ENCODE data around the gene ANKRD2.
"Not testable (repeated sequence)": the region's sequence is repeated elsewhere in the genome, so short reads cannot be mapped to it uniquely, and the experiment has no call there.

Gene ANKRD2

GRCh38 chr10:97572214-97572989 lies at the start of gene ANKRD2:
Gene ANKRD2 (plus strand): TSS chr10:97572779. CDS start chr10:97572789, 10 bp downstream.
- ATAC-seq: peak; percentile 67
- no peaks in the 10 kb centered on the region for H3K36me3 Mint-ChIP-seq (ENCODE audit: low read depth)
- H3K9me3 Mint-ChIP-seq: no peaks in the 10 kb centered on the region
- H3K4me1 Mint-ChIP-seq: no peaks in the 10 kb centered on the region
- no peak within 1 kb of the TSS for H3K27ac Mint-ChIP-seq
- no peaks in the 10 kb centered on the region for H3K27me3 Mint-ChIP-seq
- no peak within 1 kb of the TSS for H3K4me3 Mint-ChIP-seq
- DNase-seq: peak; percentile 65

GRCh38 chr10:97522937-97523336 lies 49.6 kb upstream of the ANKRD2 start:
- DNase-seq (no peak), ATAC-seq (no peak)
- Mint-ChIP-seq H3K4me1 (no peaks in the 10 kb centered on the region), H3K36me3 (ENCODE audit: low read depth) (no peaks in the 10 kb centered on the region), H3K9me3 (no peaks in the 10 kb centered on the region), H3K27ac (no peak overlapping the region), H3K27me3 (peaks cover 5% of the 10 kb centered on the region), H3K4me3 (no peak overlapping the region)

- H3K9me3 Mint-ChIP-seq: no peaks in the 10 kb centered on the region
- no peak overlapping the region for H3K4me3 Mint-ChIP-seq
- no peaks in the 10 kb centered on the region for H3K4me1 Mint-ChIP-seq
- DNase-seq (no peak), ATAC-seq (no peak)
- peaks cover 2% of the 10 kb centered on the region for H3K27me3 Mint-ChIP-seq
- no peaks in the 10 kb centered on the region for H3K36me3 Mint-ChIP-seq (ENCODE audit: low read depth)
- no peak overlapping the region for H3K27ac Mint-ChIP-seq
Observed at GRCh38 chr10:97525086-97525485, 47.5 kb upstream of the ANKRD2 start.

GRCh38 chr10:97525683-97526110 lies 46.9 kb upstream of the ANKRD2 start:
- no peak overlapping the region for H3K4me3 Mint-ChIP-seq
- DNase-seq (no peak), ATAC-seq (no peak)
- H3K9me3 Mint-ChIP-seq: no peaks in the 10 kb centered on the region
- peaks cover 2% of the 10 kb centered on the region for H3K27me3 Mint-ChIP-seq
- no peak overlapping the region for H3K27ac Mint-ChIP-seq
- H3K36me3 Mint-ChIP-seq (ENCODE audit: low read depth): no peaks in the 10 kb centered on the region
- H3K4me1 Mint-ChIP-seq: no peaks in the 10 kb centered on the region

GRCh38 chr10:97528876-97529275 lies 43.7 kb upstream of the ANKRD2 start:
- not testable (repeated sequence) for DNase-seq; ATAC-seq; H3K4me3 Mint-ChIP-seq; H3K27me3 Mint-ChIP-seq; H3K27ac Mint-ChIP-seq; H3K9me3 Mint-ChIP-seq; H3K4me1 Mint-ChIP-seq; H3K36me3 Mint-ChIP-seq (ENCODE audit: low read depth)

GRCh38 chr10:97529685-97530465 lies 42.7 kb upstream of the ANKRD2 start:
- ATAC-seq (no peak), DNase-seq (no peak)
- no peak overlapping the region for H3K4me3 Mint-ChIP-seq
- H3K27ac Mint-ChIP-seq: no peak overlapping the region
- H3K9me3 Mint-ChIP-seq: no peaks in the 10 kb centered on the region
- H3K4me1 Mint-ChIP-seq: no peaks in the 10 kb centered on the region
- no peaks in the 10 kb centered on the region for H3K36me3 Mint-ChIP-seq (ENCODE audit: low read depth)
- H3K27me3 Mint-ChIP-seq: no peaks in the 10 kb centered on the region

- no peak for ATAC-seq
- no peak overlapping the region for H3K27ac Mint-ChIP-seq
Observed at GRCh38 chr10:97531401-97531986, 41.1 kb upstream of the ANKRD2 start.

GRCh38 chr10:97532935-97533671 lies 39.5 kb upstream of the ANKRD2 start:
- ATAC-seq (no peak), DNase-seq (no peak)
- Mint-ChIP-seq H3K9me3 (no peaks in the 10 kb centered on the region), H3K4me1 (no peaks in the 10 kb centered on the region), H3K4me3 (no peak overlapping the region), H3K27me3 (no peaks in the 10 kb centered on the region), H3K36me3 (ENCODE audit: low read depth) (no peaks in the 10 kb centered on the region), H3K27ac (no peak overlapping the region)

More at GRCh38 chr10:97531401-97531986, 41.1 kb upstream of the ANKRD2 start:
- H3K4me1 Mint-ChIP-seq: no peaks in the 10 kb centered on the region
- no peak for DNase-seq
- H3K36me3 Mint-ChIP-seq (ENCODE audit: low read depth): no peaks in the 10 kb centered on the region
- H3K9me3 Mint-ChIP-seq: no peaks in the 10 kb centered on the region
- H3K4me3 Mint-ChIP-seq: no peak overlapping the region
- H3K27me3 Mint-ChIP-seq: no peaks in the 10 kb centered on the region

- no peaks in the 10 kb centered on the region for H3K9me3 Mint-ChIP-seq
- DNase-seq: no peak
- no peaks in the 10 kb centered on the region for H3K4me1 Mint-ChIP-seq
- H3K4me3 Mint-ChIP-seq: no peak overlapping the region
- H3K27me3 Mint-ChIP-seq: no peaks in the 10 kb centered on the region
- ATAC-seq: no peak
- H3K36me3 Mint-ChIP-seq (ENCODE audit: low read depth): no peaks in the 10 kb centered on the region
- H3K27ac Mint-ChIP-seq: no peak overlapping the region
Observed at GRCh38 chr10:97533888-97534287, 38.7 kb upstream of the ANKRD2 start.

GRCh38 chr10:97534746-97535367 lies 37.7 kb upstream of the ANKRD2 start:
- Mint-ChIP-seq H3K9me3 (no peaks in the 10 kb centered on the region), H3K27me3 (no peaks in the 10 kb centered on the region), H3K36me3 (ENCODE audit: low read depth) (no peaks in the 10 kb centered on the region), H3K4me3 (no peak overlapping the region), H3K4me1 (no peaks in the 10 kb centered on the region), H3K27ac (no peak overlapping the region)
- peak; percentile 55 for DNase-seq
- ATAC-seq: peak; percentile 83

- H3K9me3 Mint-ChIP-seq: no peaks in the 10 kb centered on the region
- ATAC-seq: no peak
- no peak overlapping the region for H3K27ac Mint-ChIP-seq
- no peak for DNase-seq
- H3K4me1 Mint-ChIP-seq: peaks cover 10% of the 10 kb centered on the region
- no peaks in the 10 kb centered on the region for H3K27me3 Mint-ChIP-seq
- no peak overlapping the region for H3K4me3 Mint-ChIP-seq
- H3K36me3 Mint-ChIP-seq (ENCODE audit: low read depth): no peaks in the 10 kb centered on the region
Observed at GRCh38 chr10:97537186-97537869, 35.3 kb upstream of the ANKRD2 start.

GRCh38 chr10:97538411-97538810 lies 34.2 kb upstream of the ANKRD2 start:
- no peaks in the 10 kb centered on the region for H3K27me3 Mint-ChIP-seq
- peaks cover 20% of the 10 kb centered on the region for H3K4me1 Mint-ChIP-seq
- ATAC-seq (no peak), DNase-seq (no peak)
- H3K4me3 Mint-ChIP-seq: no peak overlapping the region
- no peaks in the 10 kb centered on the region for H3K9me3 Mint-ChIP-seq
- no peak overlapping the region for H3K27ac Mint-ChIP-seq
- no peaks in the 10 kb centered on the region for H3K36me3 Mint-ChIP-seq (ENCODE audit: low read depth)

GRCh38 chr10:97538839-97539238 lies 33.7 kb upstream of the ANKRD2 start:
- H3K4me3 Mint-ChIP-seq: no peak overlapping the region
- no peaks in the 10 kb centered on the region for H3K9me3 Mint-ChIP-seq
- no peak overlapping the region for H3K27ac Mint-ChIP-seq
- DNase-seq (no peak), ATAC-seq (no peak)
- H3K4me1 Mint-ChIP-seq: peaks cover 25% of the 10 kb centered on the region
- no peaks in the 10 kb centered on the region for H3K36me3 Mint-ChIP-seq (ENCODE audit: low read depth)
- no peaks in the 10 kb centered on the region for H3K27me3 Mint-ChIP-seq
